Neuronal stem cell (in vitro differentiated cells): Measurements from ENCODE around the gene SCN8A.

Experiments
- DNase-seq: peaks from one replicate; pipeline ENCODE4 v3.0.0-alpha.2; 2013; ENCODE audit warnings: low spot score
- H2AFZ ChIP-seq: one replicate; pipeline ENCODE4 v1.6.1; 2013; ENCODE audit warnings: mild to moderate bottlenecking, low read length, inconsistent platforms
- H2AK5ac ChIP-seq: 2 replicates; pipeline ENCODE4 v1.6.1; 2013; ENCODE audit warnings: low read depth, mild to moderate bottlenecking, inconsistent platforms, low read length, moderate library complexity, mixed read lengths
- H2BK120ac ChIP-seq: 2 replicates; pipeline ENCODE4 v1.6.1; 2013; ENCODE audit warnings: low read depth, mild to moderate bottlenecking, inconsistent platforms, low read length, moderate library complexity, mixed read lengths
- H2BK12ac ChIP-seq: one replicate; pipeline ENCODE4 v1.6.1; 2013; ENCODE audit warnings: low read length, inconsistent platforms
- H2BK15ac ChIP-seq: 2 replicates; pipeline ENCODE4 v1.6.1; 2013; ENCODE audit warnings: mild to moderate bottlenecking, low read length, inconsistent platforms, mixed read lengths
- H2BK5ac ChIP-seq: one replicate; pipeline ENCODE4 v1.6.1; 2013; ENCODE audit warnings: inconsistent platforms, mild to moderate bottlenecking, low read length, moderate library complexity
- H3K14ac ChIP-seq: one replicate; pipeline ENCODE4 v1.6.1; 2013; ENCODE audit warnings: low read length, inconsistent platforms
- H3K18ac ChIP-seq: 2 replicates; pipeline ENCODE4 v1.6.1; 2013; ENCODE audit warnings: low read length, inconsistent platforms
- H3K23ac ChIP-seq: 2 replicates; pipeline ENCODE4 v1.6.1; 2013; ENCODE audit warnings: low read depth, mild to moderate bottlenecking, mixed read lengths, low read length, inconsistent platforms; ENCODE audit not compliant: poor library complexity
- H3K27ac ChIP-seq: replicated peaks from 3 replicates; pipeline ENCODE4 v1.5.1; 2013; ENCODE audit warnings: low read length, inconsistent platforms
- H3K27me3 ChIP-seq, 3 experiments: 2 replicates each; pipeline ENCODE4 v1.6.1; 2013; ENCODE audit warnings: low read length in 3 of 3, mild to moderate bottlenecking in 2 of 3, inconsistent platforms in 1 of 3, low read depth in 1 of 3, mixed read lengths in 1 of 3, moderate library complexity in 1 of 3; ENCODE audit not compliant: control insufficient read depth in 3 of 3, insufficient read depth in 3 of 3
- H3K36me3 ChIP-seq, 2 donors: replicated peaks in 1 of 2; 2 replicates each; pipeline ENCODE4 v1.6.1; 2013; ENCODE audit warnings: low read length in 2 of 2; ENCODE audit not compliant: control insufficient read depth in 2 of 2, insufficient read depth in 2 of 2
- H3K4ac ChIP-seq: 2 replicates; pipeline ENCODE4 v1.6.1; 2013; ENCODE audit warnings: inconsistent platforms, mild to moderate bottlenecking, low read length, moderate library complexity
- H3K4me1 ChIP-seq, 2 donors: 1 replicate in 1 of 2; 2 replicates in 1 of 2; pipeline ENCODE4 v1.6.1; 2013; ENCODE audit warnings: low read length in 2 of 2, low read depth in 1 of 2; ENCODE audit not compliant: control insufficient read depth in 2 of 2, insufficient read depth in 1 of 2
- H3K4me2 ChIP-seq: one replicate; pipeline ENCODE4 v1.6.1; 2013; ENCODE audit warnings: mild to moderate bottlenecking, low read length, inconsistent platforms; ENCODE audit not compliant: insufficient read depth, poor library complexity, severe bottlenecking
- H3K4me3 ChIP-seq, 2 donors: 2 replicates each; pipeline ENCODE4 v1.5.1; 2013; ENCODE audit warnings: low read length in 2 of 2, mild to moderate bottlenecking in 2 of 2, inconsistent platforms in 1 of 2, moderate library complexity in 1 of 2
- H3K79me1 ChIP-seq: one replicate; pipeline ENCODE4 v1.6.1; 2013; ENCODE audit warnings: low read depth, mild to moderate bottlenecking, inconsistent platforms, low read length, moderate library complexity
- H3K9ac ChIP-seq: one replicate; pipeline ENCODE4 v1.6.1; 2013; ENCODE audit warnings: mild to moderate bottlenecking, low read depth, low read length, inconsistent platforms; ENCODE audit not compliant: poor library complexity
- H3K9me3 ChIP-seq, 2 donors: replicated peaks in 1 of 2; 2 replicates each; pipeline versions ENCODE3 to v1.6.1; 2013; ENCODE audit warnings: low read length in 2 of 2, mild to moderate bottlenecking in 2 of 2, inconsistent platforms in 1 of 2, low read depth in 1 of 2, mixed read lengths in 1 of 2, moderate library complexity in 1 of 2; ENCODE audit not compliant: control insufficient read depth in 2 of 2, insufficient read depth in 1 of 2
- H4K8ac ChIP-seq: one replicate; pipeline ENCODE4 v1.6.1; 2013; ENCODE audit warnings: low read depth, mild to moderate bottlenecking, inconsistent platforms, low read length, moderate library complexity
- H4K91ac ChIP-seq: one replicate; pipeline ENCODE4 v1.6.1; 2013; ENCODE audit warnings: low read length, low read depth, mild to moderate bottlenecking, inconsistent platforms; ENCODE audit not compliant: poor library complexity
- WGBS, 2 donors: extraction: QIAGEN DNeasy Blood & Tissue Kit; methylation state at CpG; one replicate each; pipeline ENCODE4 v1.1.7; 2013; ENCODE audit warnings: missing lambda C conversion rate in 2 of 2, mixed read lengths in 1 of 2; ENCODE audit not compliant: insufficient read length in 2 of 2, insufficient replicate concordance in 1 of 2; ENCODE audit errors: extremely low coverage in 2 of 2; 5-methylcytosine and 5-hydroxymethylcytosine counted together

SCN8A gene

DNA sequence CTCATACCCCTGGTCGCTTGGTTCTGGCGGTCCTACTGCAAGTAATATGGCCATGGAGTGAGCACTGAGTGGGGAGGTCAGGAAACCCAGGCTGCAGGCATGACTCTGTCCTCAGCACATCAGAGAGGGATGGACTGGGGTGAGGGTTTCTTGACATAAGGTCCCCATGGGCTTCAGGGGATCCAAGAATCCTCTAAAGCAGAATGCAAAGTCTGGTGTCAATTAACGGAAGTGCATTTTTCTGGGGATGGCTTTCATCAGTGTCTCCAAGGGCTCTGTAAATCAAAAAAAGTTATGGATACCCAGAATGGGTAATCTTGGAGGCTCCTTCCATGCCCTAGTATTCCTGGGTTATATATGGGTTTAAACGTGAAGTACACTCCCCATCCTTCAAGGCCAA, 253.8 kb downstream of the SCN8A start:
- Histone ChIP-seq H3K9me3 (no peaks in the 10 kb centered on the region), H3K23ac (no peak overlapping the region), H3K27ac (no peak overlapping the region), H2BK12ac (no peak overlapping the region), H3K36me3 (peaks cover 2 to 55% of the 10 kb centered on the region in 2 donors), H3K14ac (no peak overlapping the region), H3K27me3 (no peaks in the 10 kb centered on the region), H2BK15ac (no peak overlapping the region), H2AK5ac (no peak overlapping the region), H3K4me1 (peaks cover 22 to 41% of the 10 kb centered on the region in 2 donors), H4K91ac (no peak overlapping the region), H2AFZ (no peak overlapping the region), H3K9ac (no peak overlapping the region), H3K4me3 (no peak overlapping the region), H2BK120ac (no peak overlapping the region), H3K4ac (no peak overlapping the region), H3K18ac (no peak overlapping the region), H2BK5ac (no peak overlapping the region), H3K79me1 (peaks cover 14% of the 10 kb centered on the region), H3K4me2 (no peak overlapping the region), H4K8ac (no peak overlapping the region)
- WGBS, 2 donors = no CpG with 5 or more reads among the region's 4 CpGs
- no peak for DNase-seq

DNA sequence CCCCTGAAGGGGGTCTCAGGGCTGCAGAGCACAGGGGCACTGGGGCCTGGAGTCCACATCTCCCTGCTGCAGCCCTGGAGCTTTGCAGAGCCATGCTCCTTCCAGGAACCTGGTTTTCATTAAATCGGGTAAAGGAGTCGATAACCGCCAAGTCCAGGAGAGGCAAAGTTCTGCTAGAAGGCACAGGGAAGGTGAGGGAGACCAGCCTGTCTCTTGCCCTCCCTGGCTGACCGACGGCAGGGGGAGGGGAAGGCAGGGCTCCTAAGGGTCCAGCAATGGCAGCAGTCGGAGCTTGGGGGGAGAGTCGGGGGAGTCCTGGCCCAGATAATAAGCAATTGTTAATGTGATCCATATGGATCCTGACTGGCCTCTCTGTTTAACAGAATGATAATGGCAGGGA, 254.4 kb downstream of the SCN8A start:
- no CpG with 5 or more reads among the region's 7 CpGs for WGBS, 2 donors
- no peak overlapping the region for H3K4me3 ChIP-seq
- H2BK5ac ChIP-seq = no peak overlapping the region
- H2AK5ac ChIP-seq = peak overlapping the region; percentile 31
- no peak overlapping the region for H2BK120ac ChIP-seq
- H3K27ac ChIP-seq = no peak overlapping the region
- H3K9ac ChIP-seq = no peak overlapping the region
- no peak overlapping the region for H2BK12ac ChIP-seq
- H3K23ac ChIP-seq = no peak overlapping the region
- peak overlapping the region; percentile 25 for H3K18ac ChIP-seq
- no peak overlapping the region for H3K14ac ChIP-seq
- H3K79me1 ChIP-seq = peaks cover 14% of the 10 kb centered on the region
- H4K91ac ChIP-seq = no peak overlapping the region
- H2AFZ ChIP-seq = no peak overlapping the region
- DNase-seq = no peak
- no peak overlapping the region for H3K4ac ChIP-seq
- peaks cover 2 to 54% of the 10 kb centered on the region in 2 donors for H3K36me3 ChIP-seq
- no peaks in the 10 kb centered on the region for H3K9me3 ChIP-seq
- no peaks in the 10 kb centered on the region for H3K27me3 ChIP-seq
- peaks cover 22 to 40% of the 10 kb centered on the region in 2 donors for H3K4me1 ChIP-seq
- no peak overlapping the region for H4K8ac ChIP-seq
- H3K4me2 ChIP-seq = no peak overlapping the region
- H2BK15ac ChIP-seq = no peak overlapping the region

DNA sequence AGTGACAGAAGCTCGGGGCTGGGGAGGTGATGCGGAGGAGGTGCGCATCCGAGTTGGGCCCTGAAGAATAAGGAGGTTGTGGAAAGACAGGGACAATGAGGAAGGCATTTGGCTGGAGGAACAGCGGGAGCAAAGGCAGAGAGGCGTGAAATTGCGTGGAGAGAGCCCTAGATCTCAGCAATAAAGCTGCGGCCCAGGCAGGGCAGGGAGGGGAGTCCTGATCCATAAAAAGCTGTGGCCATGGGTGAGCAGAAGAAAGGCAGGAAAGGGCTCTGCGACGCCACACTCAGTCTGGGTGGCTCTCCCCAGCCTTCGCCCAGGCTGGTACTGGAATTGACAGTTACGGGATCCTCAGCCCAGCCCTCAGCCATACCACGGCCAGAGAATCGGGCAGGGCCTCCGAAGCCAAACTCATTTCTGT, 255.2 kb downstream of the SCN8A start:
- WGBS, 2 donors = no CpG with 5 or more reads among the region's 15 CpGs
- peak overlapping the region; percentile 25 for H2BK120ac ChIP-seq
- no peak for DNase-seq

GRCh38 chr12:51846911-51847642, 256.0 kb downstream of the SCN8A start:
- Histone ChIP-seq H3K9me3 (no peaks in the 10 kb centered on the region), H4K8ac (no peak overlapping the region), H3K79me1 (peaks cover 14% of the 10 kb centered on the region), H3K4me1 (peaks cover 24 to 31% of the 10 kb centered on the region in 2 donors), H4K91ac (no peak overlapping the region), H3K4ac (no peak overlapping the region), H2BK120ac (peak overlapping the region; percentile 33), H3K27ac (peak overlapping the region; percentile 88), H2BK5ac (peak overlapping the region; percentile 96), H3K4me2 (peak overlapping the region; percentile 93), H3K18ac (peak overlapping the region; percentile 95), H2AK5ac (peak overlapping the region; percentile 90), H2BK12ac (peak overlapping the region; percentile 42), H3K27me3 (no peaks in the 10 kb centered on the region), H2AFZ (peak overlapping the region; percentile 84), H3K14ac (peak overlapping the region; percentile 66), H2BK15ac (peak overlapping the region; percentile 72), H3K4me3 (peak overlapping the region; percentile 80 to 93), H3K9ac (peak overlapping the region; percentile 82), H3K36me3 (peaks cover 4 to 48% of the 10 kb centered on the region in 2 donors), H3K23ac (no peak overlapping the region)
- DNase-seq = peak; percentile 80
- no CpG with 5 or more reads among the region's 59 CpGs for WGBS, 2 donors

More for the DNA sequence above, 255.2 kb downstream of the SCN8A start:
- H3K4me2 ChIP-seq = peak overlapping the region; percentile 93
- peak overlapping the region; percentile 20 for H3K27ac ChIP-seq
- H2AFZ ChIP-seq = no peak overlapping the region
- no peak overlapping the region for H2AK5ac ChIP-seq
- H3K4ac ChIP-seq = no peak overlapping the region
- no peak overlapping the region for H3K14ac ChIP-seq
- H3K9me3 ChIP-seq = no peaks in the 10 kb centered on the region
- peak overlapping the region; percentile 5 for H2BK15ac ChIP-seq
- peaks cover 23 to 39% of the 10 kb centered on the region in 2 donors for H3K4me1 ChIP-seq
- no peak overlapping the region for H2BK12ac ChIP-seq
- no peak overlapping the region for H3K9ac ChIP-seq
- H4K91ac ChIP-seq = no peak overlapping the region
- peak overlapping the region; percentile 78 for H3K18ac ChIP-seq
- H3K27me3 ChIP-seq = no peaks in the 10 kb centered on the region
- no peak overlapping the region for H4K8ac ChIP-seq
- no peak overlapping the region for H2BK5ac ChIP-seq
- peak overlapping the region; percentile 1 to 80 for H3K4me3 ChIP-seq
- H3K79me1 ChIP-seq = peaks cover 14% of the 10 kb centered on the region
- H3K36me3 ChIP-seq = peaks cover 4 to 51% of the 10 kb centered on the region in 2 donors
- no peak overlapping the region for H3K23ac ChIP-seq
